K562 (cell line): ENCODE measurements around the gene ZNF805. TPM values are rescaled to one million over a fixed set of nuclear protein-coding genes. Genes with fewer than 3 reads are reported as not detected.

Source experiments
- ATAC-seq: fragments of 200-7000 bp; cut with Tn5 transposase; 3 replicates; pipeline ENCODE4 v1.9.1; 2020; ENCODE audit warnings: moderate library complexity
- BruUV-seq: library from RNA; stranded (reverse); fragments of 400-500 nt; replicated peaks from 2 replicates; lab custom pipeline; 2021; lab: Mats Ljungman, UMichigan
- CTCF ChIA-PET: fragments of 300-600 bp; formaldehyde crosslinking; extraction: SDS; loops from one replicate; lab custom pipeline; 2021; ENCODE audit warnings: low intra/inter-chr PET ratio; lab: Yijun Ruan, JAX
- POLR2A ChIA-PET: fragments of 300-600, 350-650 bp; sonication (Branson Sonifier 250); formaldehyde crosslinking; extraction: SDS; loops from one replicate; lab custom pipeline; 2021; ENCODE audit warnings: antibody characterized with exemption, inconsistent platforms; lab: Yijun Ruan, JAX
- DNase-seq, 4 experiments: peaks; one replicate each; pipeline versions ENCODE4 v3.0.0 to v3.0.0-alpha.2; 2011 to 2018; ENCODE audit warnings: low spot score in 3 of 4, mixed read lengths in 3 of 4; ENCODE audit errors: extremely low read depth in 1 of 4
- FAIRE-seq: peaks from 2 replicates; lab custom pipeline; 2011; peaks lifted over from hg19 to GRCh38; lab: Jason Lieb, UNC
- H2AFZ ChIP-seq: 2 replicates; pipeline ENCODE4 v1.6.0; 2011; ENCODE audit warnings: low read depth, low read length, control low read depth, inconsistent platforms
- H3K27ac ChIP-seq: fragments of 200-600 bp; 3 replicates; pipeline ENCODE4 v1.8.0; 2011; ENCODE audit warnings: low read depth, mild to moderate bottlenecking, control low read depth, inconsistent platforms, low read length, moderate library complexity, mixed read lengths; ENCODE audit errors: extremely low read depth
- H3K27me3 ChIP-seq, 2 experiments: fragments of 300-600 bp in 1 of 2; 2 replicates in 1 of 2; 3 replicates in 1 of 2; pipeline versions ENCODE4 v1.6.0 to v1.8.0; 2011; ENCODE audit warnings: inconsistent platforms in 2 of 2, low read length in 2 of 2, mild to moderate bottlenecking in 1 of 2, mixed read lengths in 1 of 2, moderate library complexity in 1 of 2; ENCODE audit not compliant: control insufficient read depth in 2 of 2, insufficient read depth in 2 of 2
- H3K36me3 ChIP-seq: fragments of 300-600 bp; 3 replicates; pipeline ENCODE4 v1.8.0; 2011; ENCODE audit warnings: mild to moderate bottlenecking, low read length, inconsistent platforms; ENCODE audit not compliant: control insufficient read depth, insufficient read depth
- H3K4me1 ChIP-seq, 2 experiments: fragments of 200-600 bp in 1 of 2; replicated peaks in 1 of 2; 2 replicates in 1 of 2; 3 replicates in 1 of 2; pipeline versions ENCODE4 v1.5.1 to v1.8.0; 2011; ENCODE audit warnings: inconsistent platforms in 2 of 2, low read length in 2 of 2, mild to moderate bottlenecking in 1 of 2, mixed read lengths in 1 of 2, moderate library complexity in 1 of 2; ENCODE audit not compliant: control insufficient read depth in 2 of 2, insufficient read depth in 2 of 2
- H3K4me2 ChIP-seq: 2 replicates; pipeline ENCODE4 v1.6.1; 2011; ENCODE audit warnings: low read length, control low read depth, inconsistent platforms, mixed read lengths; ENCODE audit not compliant: insufficient read depth
- H3K4me3 ChIP-seq: fragments of 200-600 bp; sonication (generic), shearing (Covaris generic); 2 replicates; pipeline ENCODE4 v1.5.1; 2016; ENCODE audit warnings: control low read depth, inconsistent platforms
- H3K79me2 ChIP-seq: fragments of 200-600 bp; 3 replicates; pipeline ENCODE4 v1.8.0; 2011; ENCODE audit warnings: low read length, inconsistent platforms; ENCODE audit not compliant: control insufficient read depth, insufficient read depth
- H3K9ac ChIP-seq, 2 experiments: 2 replicates each; pipeline versions ENCODE4 v1.6.0 to v1.6.1; 2011; ENCODE audit warnings: low read depth in 2 of 2, low read length in 2 of 2, control low read depth in 1 of 2, inconsistent platforms in 1 of 2, mild to moderate bottlenecking in 1 of 2, mixed read lengths in 1 of 2; ENCODE audit not compliant: insufficient read depth in 1 of 2
- H3K9me1 ChIP-seq: one replicate; pipeline ENCODE4 v1.6.0; 2011; ENCODE audit warnings: inconsistent platforms, mild to moderate bottlenecking, low read length, moderate library complexity; ENCODE audit not compliant: control insufficient read depth, insufficient read depth
- H3K9me3 ChIP-seq: replicated peaks from 2 replicates; pipeline ENCODE4 v1.5.1; 2011; ENCODE audit warnings: low read depth, low read length, inconsistent platforms; ENCODE audit not compliant: control insufficient read depth, insufficient read depth
- H4K20me1 ChIP-seq: replicated peaks from 2 replicates; pipeline ENCODE4 v1.6.1; 2011; ENCODE audit warnings: low read length, inconsistent platforms, mixed read lengths; ENCODE audit not compliant: control insufficient read depth, insufficient read depth
- CHD7 ChIP-seq: fragments of 200-600 bp; sonication (generic); IDR thresholded peaks from one replicate; pipeline ENCODE4 v1.6.1; 2012; ENCODE audit warnings: mild to moderate bottlenecking, low read depth, low read length, inconsistent platforms
- CREB1 ChIP-seq, 2 experiments: sonication (generic) in 1 of 2; formaldehyde crosslinking in 1 of 2; IDR thresholded peaks; 2 replicates each; pipeline versions ENCODE4 v1.6.1 to v1.8.0; 2012 to 2022; ENCODE audit warnings: inconsistent platforms in 1 of 2, mild to moderate bottlenecking in 1 of 2, missing genetic modification reagents in 1 of 2, moderate library complexity in 1 of 2
- CREB5 ChIP-seq: fragments of 250-450 bp; sonication (Bioruptor Pico); IDR thresholded peaks from 2 replicates; pipeline ENCODE4 v1.5.0; 2020; ENCODE audit warnings: mild to moderate bottlenecking
- IRF9 ChIP-seq: fragments of 450-650 bp; IDR thresholded peaks from 2 replicates; pipeline ENCODE4 v1.6.1; 2016; ENCODE audit warnings: missing biosample characterization, missing genetic modification characterization
- KLF13 ChIP-seq: fragments of 450-650 bp; IDR thresholded peaks from 2 replicates; pipeline ENCODE4 v1.6.1; 2016; ENCODE audit warnings: missing genetic modification characterization, low read depth, mild to moderate bottlenecking, missing compliant biosample characterization, moderate library complexity, borderline replicate concordance
- POLR2G ChIP-seq: fragments of 200-400 bp; formaldehyde crosslinking; IDR thresholded peaks from 2 replicates; pipeline ENCODE4 v1.6.1; 2017; ENCODE audit warnings: low read depth, mild to moderate bottlenecking, antibody characterized with exemption, low read length, moderate library complexity
- RB1 ChIP-seq: fragments of 450-650 bp; IDR thresholded peaks from 2 replicates; pipeline ENCODE4 v1.6.1; 2017; ENCODE audit warnings: low read depth, mild to moderate bottlenecking
- ZNF24 ChIP-seq: fragments of 450-650 bp; IDR thresholded peaks from 2 replicates; pipeline ENCODE4 v1.6.1; 2016
- ZSCAN29 ChIP-seq: fragments of 450-650 bp; IDR thresholded peaks from 2 replicates; pipeline ENCODE4 v1.6.1; 2017
- WGBS: fragments of 100-300 bp; shearing (Covaris generic); methylation state at CpG from one replicate; pipeline ENCODE4 v1.1.6; 2016; ENCODE audit warnings: low coverage, mixed read lengths; ENCODE audit not compliant: insufficient coverage; ENCODE audit errors: missing lambda C conversion rate; 5-methylcytosine and 5-hydroxymethylcytosine counted together
- in situ Hi-C: fragments of 300-500 bp; cut with MboI; formaldehyde crosslinking; loops from 4 replicates; pipeline ENCODE4 v1.15.0; 2018; ENCODE audit warnings: inconsistent platforms, mixed read lengths
- intact Hi-C: fragments of 100-400 bp; cut with micrococcal nuclease; formaldehyde crosslinking; loops from 2 replicates; pipeline ENCODE4 v1.14.2; 2022
- polyA plus RNA-seq, 8 experiments: library from polyadenylated mRNA; depleted of rRNA in 4 of 8; stranded (reverse) in 5 of 8; unstranded in 3 of 8; fragments of >200 nt; fragmentation: Nextera tagmentation in 2 of 8; fragmentation: Illumina TruSeq in 1 of 8; extraction: Ambion mirVana in 2 of 8; extraction: Trizol in 1 of 8; gene quantifications; 2 replicates each; pipeline versions ENCODE4 v1.2.1 to v1.2.3, GENCODE V29; 2011 to 2014; ENCODE audit warnings: inconsistent platforms in 1 of 8, missing spikeins in 1 of 8
- total RNA-seq, 7 experiments: library from RNA; depleted of rRNA in 6 of 7; stranded (reverse); fragments of >200 nt in 6 of 7; fragmentation: Illumina TruSeq in 2 of 7; extraction: Trizol in 2 of 7; gene quantifications; 2 replicates each; pipeline versions ENCODE4 v1.2.1 to v1.2.3, GENCODE V29; 2011 to 2021; ENCODE audit warnings: low replicate concordance in 1 of 7

The ZNF805 gene
- total and polyA plus RNA-seq, 9 of the 15 experiments (the other 6 are each of a cell fraction or from before 2014, with no cell fraction given), result 0.32 to 6.7 (median 3.9) TPM

- no peak for ATAC-seq
- no peak for FAIRE-seq
- WGBS, result 10% methylated on average over 7 of the region's 7 CpGs
- Histone ChIP-seq H3K27ac (no peak overlapping the region), H3K27me3 (no peaks in the 10 kb centered on the region)
- no TSS peak for BruUV-seq
- DNase-seq, result no peak
- TF ChIP-seq CREB1 (IDR thresholded peaks at IDR 0.05) (no peak), CREB1 (CRISPR knock-in tag; IDR thresholded peaks at IDR 0.05) (no peak), CHD7 (no peak), ZSCAN29 (no peak), KLF13 (tag) (no peak), CREB5 (CRISPR knock-in tag) (no peak), ZNF24 (no peak), RB1 (no peak), POLR2G (no peak), IRF9 (tag) (no peak)
- TF ChIP-seq, all 486 proteins: peak for 0
- no peaks in the 10 kb centered on the region for H3K9me1 ChIP-seq
- H3K4me1 ChIP-seq, result no peaks in the 10 kb centered on the region
- no peak overlapping the region for H3K4me3 ChIP-seq
- H3K9me3 ChIP-seq, result no peaks in the 10 kb centered on the region
- in situ Hi-C loops, result no loop called here
- no peaks in the 10 kb centered on the region for H3K79me2 ChIP-seq
- H2AFZ ChIP-seq, result no peak overlapping the region
- H4K20me1 ChIP-seq, result no peaks in the 10 kb centered on the region
- no peak overlapping the region for H3K4me2 ChIP-seq
- ChIA-PET CTCF (no interaction called here), POLR2A (no interaction called here)
- intact Hi-C loops, result no loop called here
- peaks cover 3% of the 10 kb centered on the region; the same call in 1 of the 3 replicates for H3K36me3 ChIP-seq
- H3K9ac ChIP-seq, result no peak overlapping the region
Observed at GRCh38 chr19:57212109-57212508, 28.3 kb upstream of the ZNF805 start.
